ENCODE data around the gene MAD1L1.

Gene MAD1L1

GRCh38 chr7:2010551-2011265 is 222.0 kb downstream of the MAD1L1 start:
- peak; percentile 16 for DNase-seq

DNA sequence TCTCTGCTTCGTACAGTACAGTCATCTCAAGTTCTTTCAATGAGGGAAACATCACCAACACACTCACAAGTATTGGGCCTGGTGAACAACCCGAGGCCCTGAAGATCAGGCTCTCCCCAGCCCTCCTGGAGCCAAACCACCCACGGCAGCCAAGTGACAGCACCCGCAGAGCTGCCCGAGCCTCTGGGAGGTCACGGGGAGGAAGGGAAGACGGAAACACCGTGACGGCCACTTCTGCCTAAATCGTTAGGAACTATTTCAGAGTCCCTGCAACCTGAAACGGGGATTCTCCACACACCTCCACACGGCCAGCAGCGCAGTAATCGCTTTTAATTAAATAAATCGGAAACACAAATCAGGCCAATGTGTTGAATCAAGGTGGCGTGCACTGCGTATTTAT is 222.6 kb downstream of the MAD1L1 start:
- DNase-seq: peak; percentile 33

- DNase-seq: peak; percentile 44
Observed at GRCh38 chr7:2009541-2010001, 223.2 kb downstream of the MAD1L1 start.

DNA sequence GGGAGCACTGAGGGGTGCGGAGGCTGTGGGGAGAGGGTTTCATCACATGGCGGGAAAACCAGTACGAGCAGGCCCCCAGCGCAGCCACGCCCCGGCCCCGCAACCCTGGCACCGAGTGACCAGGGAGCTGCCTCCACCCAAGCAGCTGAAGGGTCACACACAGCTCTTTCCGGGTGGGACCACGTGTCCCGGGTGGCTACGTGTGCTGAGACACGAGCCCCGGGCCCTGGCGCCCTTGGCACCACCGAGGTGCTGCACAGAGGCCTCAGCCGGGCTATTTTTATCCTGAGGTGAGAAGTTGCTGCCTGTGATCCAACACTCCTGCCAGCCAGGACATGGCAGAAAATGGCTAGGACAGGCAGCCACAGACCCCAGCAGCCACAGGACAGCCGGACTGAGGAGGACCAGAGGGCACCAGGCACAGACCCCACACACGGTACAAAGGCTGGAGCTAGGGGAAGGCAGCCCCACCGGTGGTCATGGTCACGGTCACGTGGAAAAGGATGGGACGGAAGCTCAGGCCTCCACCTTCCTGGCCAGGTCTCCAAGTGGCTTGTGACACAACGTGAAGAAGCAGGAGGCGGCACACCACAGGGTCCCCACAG is 223.7 kb downstream of the MAD1L1 start:
- DNase-seq: peak; percentile 56

- peak; percentile 18 for DNase-seq
Observed at GRCh38 chr7:2008101-2008935, 224.4 kb downstream of the MAD1L1 start.

GRCh38 chr7:2007551-2007950 is 225.2 kb downstream of the MAD1L1 start:
- peak; percentile 18 for DNase-seq

GRCh38 chr7:2006921-2007381 is 225.8 kb downstream of the MAD1L1 start:
- peak; percentile 4 for DNase-seq

GRCh38 chr7:2006231-2006771 is 226.4 kb downstream of the MAD1L1 start:
- peak; percentile 19 for DNase-seq

DNA sequence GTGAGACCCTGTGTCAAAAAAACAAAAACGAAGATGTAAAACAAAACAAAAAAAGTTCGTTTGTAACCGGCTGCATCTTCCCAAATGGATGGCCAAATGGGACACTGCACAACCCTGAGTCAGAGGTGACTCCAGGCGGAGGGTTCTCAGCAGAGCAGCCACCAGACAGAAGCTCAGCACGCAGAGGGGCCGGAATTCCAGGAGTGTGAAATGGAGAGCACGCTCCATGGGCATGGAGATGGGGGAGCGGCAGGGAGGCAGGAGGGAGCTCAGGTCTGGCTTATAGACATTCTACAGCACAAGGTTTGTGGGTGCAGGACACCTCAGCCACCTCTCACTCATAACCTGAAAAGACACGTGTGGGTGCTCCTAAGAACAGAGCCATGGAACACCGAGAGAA is 227.0 kb downstream of the MAD1L1 start:
- no peak for DNase-seq

DNA sequence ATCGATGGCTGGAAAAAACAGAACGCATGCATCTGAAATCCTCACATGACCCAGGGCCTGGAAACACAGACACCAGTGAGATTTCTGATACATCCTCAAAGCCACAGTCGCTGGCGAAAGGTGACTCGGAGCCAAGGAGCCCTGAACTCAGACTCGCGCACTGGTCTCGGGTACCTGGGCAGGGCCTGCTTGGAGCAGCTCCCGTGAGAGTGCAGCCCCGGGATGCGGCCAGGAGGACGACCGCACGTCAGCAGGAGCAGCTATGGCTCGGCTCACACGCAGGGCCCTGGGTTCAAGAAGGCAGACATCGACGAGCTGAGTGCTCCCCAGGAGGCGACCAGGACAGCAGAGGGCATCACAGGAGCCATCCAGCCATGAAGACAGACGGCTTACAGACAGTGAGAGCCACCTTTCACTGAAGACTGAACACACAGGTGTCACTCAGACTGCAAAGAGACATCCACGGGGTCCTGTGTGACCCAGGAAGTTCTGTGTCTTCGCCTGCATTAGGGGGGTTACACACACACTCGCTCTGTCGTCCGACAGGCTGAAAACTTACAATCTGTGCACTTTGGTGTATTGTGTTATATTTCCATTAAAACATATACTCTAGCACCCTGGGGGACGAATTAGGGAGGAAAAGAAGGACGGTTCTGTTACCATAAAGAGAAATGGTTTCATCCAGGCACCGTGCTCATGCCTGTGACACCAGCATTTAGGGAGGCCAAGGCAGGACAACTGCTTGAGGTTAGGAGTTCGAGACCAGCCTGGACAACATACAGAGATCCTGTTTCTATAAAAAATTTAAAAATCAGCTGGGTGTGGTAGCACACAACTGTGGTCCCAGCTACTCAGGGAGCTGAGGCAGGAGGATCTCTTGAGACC is 227.7 kb downstream of the MAD1L1 start:
- DNase-seq: peak; percentile 11

DNA sequence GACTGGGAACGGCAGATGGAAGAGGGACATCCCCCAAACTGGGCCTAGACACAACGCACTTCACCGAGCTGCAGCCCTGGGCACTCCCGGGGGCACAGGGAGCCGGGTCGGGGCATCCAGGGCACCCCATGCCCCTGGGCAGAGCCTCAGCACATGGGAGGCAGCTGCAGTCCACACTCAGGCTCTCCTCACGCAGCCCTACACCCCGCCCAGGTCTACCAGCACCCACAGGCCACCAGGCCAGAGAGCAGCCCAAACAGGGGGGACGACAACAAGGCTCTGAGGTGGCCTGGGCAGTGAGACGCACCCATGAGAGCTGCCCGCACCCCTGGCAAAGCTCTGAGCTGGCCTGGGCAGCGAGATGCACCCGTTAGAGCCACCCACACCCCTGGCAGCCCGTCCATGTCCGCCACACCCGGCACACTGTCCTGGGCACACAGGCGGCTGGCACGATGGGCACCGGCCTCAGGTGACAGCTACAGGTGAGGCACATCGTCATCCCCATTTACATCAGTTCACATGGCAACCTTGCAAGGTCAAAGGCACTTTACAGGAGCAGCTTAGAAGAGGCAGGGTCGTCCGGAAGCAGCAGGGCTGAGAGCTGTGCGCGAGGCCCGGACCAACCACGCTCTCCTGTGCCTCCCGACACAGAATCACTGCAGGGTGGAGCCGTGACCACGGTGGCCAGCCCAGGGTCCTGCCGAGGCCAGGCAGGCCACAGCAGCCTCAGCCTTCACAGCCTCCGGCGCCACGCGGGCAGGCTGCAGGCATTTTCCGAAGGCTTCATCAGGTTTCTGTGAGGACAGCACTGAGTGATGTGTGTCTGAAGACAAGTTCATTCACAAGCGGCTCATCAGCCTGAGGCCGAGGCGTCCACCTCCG is 228.6 kb downstream of the MAD1L1 start:
- DNase-seq: peak; percentile 18

DNA sequence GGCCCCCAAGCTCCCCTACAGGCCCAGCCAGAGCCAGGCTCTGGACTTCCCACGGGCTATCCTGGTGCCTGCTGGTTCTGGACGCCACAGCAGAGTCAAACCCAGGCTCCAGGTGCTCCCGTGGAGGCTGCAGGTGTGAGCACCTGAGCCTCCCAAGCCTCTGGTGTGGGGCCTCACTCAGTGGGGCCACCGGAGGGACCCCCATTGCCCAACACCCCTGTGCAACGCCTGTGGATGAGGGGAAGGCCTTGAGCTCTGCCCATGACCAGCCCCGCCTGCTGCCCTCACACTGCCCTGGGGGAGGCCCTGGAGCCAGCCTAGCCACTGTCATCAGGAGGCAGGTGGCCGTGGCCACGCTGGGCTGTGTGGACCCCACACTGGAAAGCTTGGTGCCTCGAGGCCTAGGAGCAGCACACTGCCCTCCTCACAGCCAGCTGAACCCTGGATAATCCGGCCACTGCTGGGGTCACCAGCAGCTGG is 229.3 kb downstream of the MAD1L1 start:
- peak; percentile 18 for DNase-seq

GRCh38 chr7:2002561-2003450 is 229.9 kb downstream of the MAD1L1 start:
- DNase-seq: peak; percentile 22

- DNase-seq: peak; percentile 18
Observed at GRCh38 chr7:2001601-2002442, 230.9 kb downstream of the MAD1L1 start.

- DNase-seq: peak; percentile 15
Observed at GRCh38 chr7:2000746-2001321, 231.9 kb downstream of the MAD1L1 start.

DNA sequence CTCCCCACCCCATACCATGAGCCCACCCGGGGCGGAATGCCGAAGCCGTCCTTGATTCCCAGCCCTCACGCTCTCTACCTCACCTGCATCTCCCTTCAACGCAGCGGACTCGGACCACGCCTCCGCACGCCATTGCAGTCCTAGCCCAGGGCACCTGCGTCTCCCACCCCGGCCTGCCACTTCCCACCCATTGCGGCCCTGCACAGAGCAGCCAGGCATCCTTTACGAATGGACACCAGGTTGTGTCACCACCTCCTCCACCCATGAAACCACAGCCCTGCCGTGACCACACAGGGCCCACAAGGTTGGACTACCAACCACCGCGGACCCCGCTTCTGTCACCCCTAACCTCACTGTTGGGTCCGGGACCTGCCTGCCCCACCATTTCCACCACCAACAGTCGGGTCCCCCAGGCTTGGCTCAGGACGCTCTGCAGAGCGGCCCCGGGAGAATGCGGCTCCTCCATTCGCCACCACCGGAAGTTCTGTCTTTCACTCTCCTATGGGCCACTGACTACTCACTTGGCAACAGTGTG is 232.5 kb downstream of the MAD1L1 start:
- no peak for DNase-seq

DNA sequence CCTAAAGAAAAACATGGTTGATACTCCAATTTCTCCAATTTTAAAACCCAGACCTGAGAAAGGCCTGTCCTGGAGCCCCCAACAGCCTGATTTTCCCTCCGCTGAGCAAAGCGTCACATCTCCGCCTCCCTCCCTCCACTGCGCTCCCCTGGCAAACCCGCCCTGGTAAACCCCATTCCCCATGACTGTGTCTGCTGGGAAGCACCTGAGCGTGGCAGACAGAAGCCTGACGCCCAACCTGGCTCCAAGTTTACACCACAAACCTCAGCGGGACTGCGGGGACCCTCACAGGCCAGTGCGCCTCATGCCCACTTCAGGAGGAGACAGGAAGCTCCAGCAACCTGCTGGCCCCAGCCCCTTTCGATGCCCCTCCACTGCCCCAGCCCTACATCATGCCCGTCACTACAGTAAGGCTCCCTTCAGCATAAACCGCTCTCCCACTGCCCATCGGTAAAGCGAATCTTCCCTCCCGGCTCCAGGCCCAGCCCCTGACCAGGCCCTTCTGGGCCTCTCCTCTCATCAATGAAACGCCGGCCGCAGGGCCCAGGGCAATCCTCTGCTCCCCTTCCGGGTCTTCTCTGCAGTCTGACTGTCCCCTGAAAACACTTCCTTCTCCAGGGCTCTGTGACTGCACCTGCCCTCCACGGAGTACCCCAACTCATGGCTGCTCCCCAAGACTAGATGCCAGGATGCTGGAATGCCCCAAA is 233.3 kb downstream of the MAD1L1 start:
- no peak for DNase-seq

DNA sequence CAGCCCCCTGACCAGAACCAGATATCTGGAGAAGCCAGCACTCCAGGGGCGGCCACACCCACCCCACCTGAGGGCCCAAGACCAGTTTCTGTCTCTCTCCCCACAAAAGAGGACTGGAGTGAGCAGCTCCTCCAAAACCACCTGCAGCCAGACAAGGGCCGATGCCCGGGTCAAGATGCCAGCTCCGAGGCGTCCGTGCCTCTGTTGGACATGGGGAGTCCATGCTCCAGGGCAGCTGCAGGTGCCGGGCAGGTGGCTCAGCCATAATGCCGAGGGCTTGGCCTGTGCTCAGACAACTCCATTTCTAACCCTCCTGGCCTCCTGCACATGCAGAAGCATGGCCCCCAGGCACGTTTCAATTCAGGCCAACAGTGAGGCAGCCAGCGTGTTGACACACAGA is 234.6 kb downstream of the MAD1L1 start:
- DNase-seq: no peak

Data from left hindlimb (tissue), 1 donor.